Measurements from ENCODE around the gene TMEM125.

DNA sequence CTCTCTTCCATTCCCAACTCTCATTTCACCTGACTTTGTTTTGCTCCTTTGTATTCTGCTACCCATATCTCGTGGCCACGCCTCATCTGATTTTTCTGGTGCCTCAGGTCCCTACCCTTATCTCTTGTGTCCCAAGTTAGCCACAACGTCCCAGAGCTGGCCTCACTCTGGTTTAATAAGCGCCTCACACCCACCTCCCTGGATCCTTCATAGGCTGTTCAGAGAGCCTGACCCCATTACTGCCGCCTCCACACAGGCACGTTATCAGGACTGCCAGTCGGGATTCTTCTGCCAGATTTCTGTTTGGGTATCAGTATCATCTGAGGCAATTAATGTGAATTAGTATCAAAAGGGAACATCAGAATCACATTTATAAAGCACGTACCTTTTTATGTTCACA lies 34.7 kb upstream of the TMEM125 start:
- TF ChIP-seq, protein P1, sequence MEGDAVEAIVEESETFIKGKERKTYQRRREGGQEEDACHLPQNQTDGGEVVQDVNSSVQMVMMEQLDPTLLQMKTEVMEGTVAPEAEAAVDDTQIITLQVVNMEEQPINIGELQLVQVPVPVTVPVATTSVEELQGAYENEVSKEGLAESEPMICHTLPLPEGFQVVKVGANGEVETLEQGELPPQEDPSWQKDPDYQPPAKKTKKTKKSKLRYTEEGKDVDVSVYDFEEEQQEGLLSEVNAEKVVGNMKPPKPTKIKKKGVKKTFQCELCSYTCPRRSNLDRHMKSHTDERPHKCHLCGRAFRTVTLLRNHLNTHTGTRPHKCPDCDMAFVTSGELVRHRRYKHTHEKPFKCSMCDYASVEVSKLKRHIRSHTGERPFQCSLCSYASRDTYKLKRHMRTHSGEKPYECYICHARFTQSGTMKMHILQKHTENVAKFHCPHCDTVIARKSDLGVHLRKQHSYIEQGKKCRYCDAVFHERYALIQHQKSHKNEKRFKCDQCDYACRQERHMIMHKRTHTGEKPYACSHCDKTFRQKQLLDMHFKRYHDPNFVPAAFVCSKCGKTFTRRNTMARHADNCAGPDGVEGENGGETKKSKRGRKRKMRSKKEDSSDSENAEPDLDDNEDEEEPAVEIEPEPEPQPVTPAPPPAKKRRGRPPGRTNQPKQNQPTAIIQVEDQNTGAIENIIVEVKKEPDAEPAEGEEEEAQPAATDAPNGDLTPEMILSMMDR (conservative IDR thresholded peaks at IDR 0.05; ENCODE audit: low read length) = no peak
- TF ChIP-seq EZH2phosphoT487 (IDR thresholded peaks at IDR 0.05; ENCODE audit: borderline replicate concordance, low read depth, low read length) = no peak

Measured in OCI-LY7 (cell line).